Lower lobe of right lung (tissue), 2 donors: ENCODE measurements around the gene COL7A1. TPM values are rescaled to one million over a fixed set of nuclear protein-coding genes. Genes with fewer than 3 reads are reported as not detected.
A peak's percentile ranks its signal among the peaks of the same experiment; 100 is the strongest.

Source experiments
- ATAC-seq, 2 donors: fragments of 200-7000 bp; cut with Tn5 transposase; one replicate each; pipeline ENCODE4 v1.9.1; 2020 to 2022; ENCODE audit warnings: mild to moderate bottlenecking in 2 of 2, moderate library complexity in 2 of 2
- DNase-seq: peaks from one replicate; pipeline ENCODE4 v3.0.0-alpha.2; 2020
- H3K27ac ChIP-seq: fragments of 200-600 bp; one replicate; pipeline ENCODE4 v1.8.0; 2022
- H3K27me3 ChIP-seq: fragments of 200-600 bp; one replicate; pipeline ENCODE4 v1.8.0; 2022; ENCODE audit warnings: low read depth
- H3K36me3 ChIP-seq: fragments of 200-600 bp; one replicate; pipeline ENCODE4 v1.8.0; 2022; ENCODE audit warnings: mild to moderate bottlenecking
- H3K4me1 ChIP-seq: fragments of 200-600 bp; one replicate; pipeline ENCODE4 v1.8.0; 2022
- H3K4me3 ChIP-seq: fragments of 200-600 bp; one replicate; pipeline ENCODE4 v1.8.0; 2022; ENCODE audit warnings: mild to moderate bottlenecking
- H3K9me3 ChIP-seq: fragments of 200-600 bp; one replicate; pipeline ENCODE4 v1.8.0; 2022
- intact Hi-C: fragments of 100-400 bp; cut with DNase I; formaldehyde crosslinking; loops from one replicate; pipeline ENCODE4 v1.11.0; 2022
- total RNA-seq: library from RNA; stranded (reverse); fragmentation: NEBNext Ultra II Directional; extraction: Animal tissue kit (Norgen Biotek cat#: 25700); gene quantifications from one replicate; pipeline ENCODE4 v1.2.1, GENCODE V29; 2021
- TF ChIP-seq, protein P1 (sequence below): fragments of 200-600 bp; IDR thresholded peaks from one replicate; pipeline ENCODE4 v1.8.0; 2022; ENCODE audit warnings: antibody characterized with exemption, mild to moderate bottlenecking
- donor health status: DM: no; HTN: yes; CAD: no; lungs with severe emphysema.

The COL7A1 gene
- total RNA-seq, 1 donor from 2014 or later: 2.6 TPM

DNA sequence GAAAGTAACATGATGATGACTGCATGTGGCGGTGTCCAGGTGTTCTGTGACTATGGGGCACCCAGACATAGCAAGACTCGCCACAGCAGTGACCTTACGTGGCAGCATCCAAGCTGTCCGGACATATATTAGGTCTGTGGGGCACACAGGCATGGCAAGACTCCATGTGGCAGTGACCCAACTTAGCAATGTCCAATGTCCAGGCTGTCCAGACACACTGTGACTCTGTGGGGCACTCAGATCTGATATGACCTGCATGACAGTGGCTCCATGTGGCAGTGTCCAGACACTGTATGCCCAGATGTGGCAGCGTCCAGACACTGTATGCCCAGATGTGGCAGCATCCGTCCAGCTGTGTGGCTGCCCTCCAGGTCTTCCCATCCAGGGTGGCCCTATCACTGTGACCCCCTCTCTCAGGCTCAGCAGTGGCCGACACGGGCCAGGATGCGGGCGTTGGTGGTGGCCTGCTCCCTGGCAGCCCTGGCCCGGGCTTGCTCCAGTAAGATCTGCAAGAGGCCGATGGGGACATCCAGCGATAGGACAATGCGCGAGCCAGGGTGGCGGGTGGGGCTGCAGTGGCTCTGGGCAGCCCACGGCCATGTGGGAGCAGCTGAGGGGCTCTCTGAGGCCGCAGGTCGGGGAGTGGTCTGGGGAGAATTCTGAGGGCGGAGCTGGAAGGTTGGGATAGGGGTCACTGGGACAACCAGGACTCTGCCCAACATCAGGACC is 32.6 kb downstream of the COL7A1 start:
- Histone ChIP-seq H3K27me3 (no peaks in the 10 kb centered on the region), H3K4me3 (no peak overlapping the region), H3K36me3 (no peaks in the 10 kb centered on the region), H3K4me1 (peaks cover 37% of the 10 kb centered on the region), H3K9me3 (no peaks in the 10 kb centered on the region), H3K27ac (no peak overlapping the region)
- TF ChIP-seq, protein P1, sequence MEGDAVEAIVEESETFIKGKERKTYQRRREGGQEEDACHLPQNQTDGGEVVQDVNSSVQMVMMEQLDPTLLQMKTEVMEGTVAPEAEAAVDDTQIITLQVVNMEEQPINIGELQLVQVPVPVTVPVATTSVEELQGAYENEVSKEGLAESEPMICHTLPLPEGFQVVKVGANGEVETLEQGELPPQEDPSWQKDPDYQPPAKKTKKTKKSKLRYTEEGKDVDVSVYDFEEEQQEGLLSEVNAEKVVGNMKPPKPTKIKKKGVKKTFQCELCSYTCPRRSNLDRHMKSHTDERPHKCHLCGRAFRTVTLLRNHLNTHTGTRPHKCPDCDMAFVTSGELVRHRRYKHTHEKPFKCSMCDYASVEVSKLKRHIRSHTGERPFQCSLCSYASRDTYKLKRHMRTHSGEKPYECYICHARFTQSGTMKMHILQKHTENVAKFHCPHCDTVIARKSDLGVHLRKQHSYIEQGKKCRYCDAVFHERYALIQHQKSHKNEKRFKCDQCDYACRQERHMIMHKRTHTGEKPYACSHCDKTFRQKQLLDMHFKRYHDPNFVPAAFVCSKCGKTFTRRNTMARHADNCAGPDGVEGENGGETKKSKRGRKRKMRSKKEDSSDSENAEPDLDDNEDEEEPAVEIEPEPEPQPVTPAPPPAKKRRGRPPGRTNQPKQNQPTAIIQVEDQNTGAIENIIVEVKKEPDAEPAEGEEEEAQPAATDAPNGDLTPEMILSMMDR: no peak
- DNase-seq (no peak), ATAC-seq (no peak)
- intact Hi-C loops: no loop called here

DNA sequence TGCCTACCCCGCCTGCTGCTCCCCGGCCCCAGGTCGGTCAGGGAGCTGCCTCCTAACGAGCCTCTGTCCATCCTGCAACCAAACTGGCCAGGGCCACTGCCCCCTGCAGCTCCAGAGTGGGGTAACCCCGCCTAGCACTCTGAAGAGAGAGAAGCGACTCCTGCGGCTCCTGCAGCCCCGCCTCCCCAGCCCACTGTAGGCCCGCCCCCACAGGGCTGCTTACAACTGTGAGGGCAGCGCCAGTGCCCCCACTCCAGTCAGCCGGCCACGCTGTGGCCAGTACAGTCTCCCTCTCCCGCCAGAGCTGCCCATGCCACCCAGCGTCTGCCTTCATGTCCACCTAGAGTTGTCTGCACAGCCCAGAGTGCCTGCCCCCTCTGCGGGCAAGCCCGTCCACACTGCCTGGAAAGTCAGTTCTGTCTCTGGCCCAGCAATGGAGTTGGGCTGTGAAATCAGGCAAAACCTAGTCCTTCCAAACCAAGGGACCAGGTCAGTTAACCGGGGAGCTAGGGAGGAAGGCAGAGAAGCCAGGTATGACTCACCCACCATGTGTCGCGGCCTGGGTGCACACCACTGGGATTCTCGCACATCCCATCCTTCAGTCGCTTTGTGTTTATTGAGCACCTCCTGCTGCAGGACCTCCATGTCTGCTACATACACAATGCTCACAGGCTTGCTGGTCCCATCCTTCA is 33.9 kb downstream of the COL7A1 start:
- Histone ChIP-seq H3K4me3 (peak overlapping the region; percentile 40), H3K36me3 (no peaks in the 10 kb centered on the region), H3K27me3 (no peaks in the 10 kb centered on the region), H3K4me1 (peaks cover 43% of the 10 kb centered on the region), H3K27ac (peak overlapping the region; percentile 53), H3K9me3 (no peaks in the 10 kb centered on the region)
- intact Hi-C loops: no loop called here
- ATAC-seq (peak in 1 of 2 donors; percentile 5), DNase-seq (peak; percentile 81)
- TF ChIP-seq, protein P1: peak; percentile 24

DNA sequence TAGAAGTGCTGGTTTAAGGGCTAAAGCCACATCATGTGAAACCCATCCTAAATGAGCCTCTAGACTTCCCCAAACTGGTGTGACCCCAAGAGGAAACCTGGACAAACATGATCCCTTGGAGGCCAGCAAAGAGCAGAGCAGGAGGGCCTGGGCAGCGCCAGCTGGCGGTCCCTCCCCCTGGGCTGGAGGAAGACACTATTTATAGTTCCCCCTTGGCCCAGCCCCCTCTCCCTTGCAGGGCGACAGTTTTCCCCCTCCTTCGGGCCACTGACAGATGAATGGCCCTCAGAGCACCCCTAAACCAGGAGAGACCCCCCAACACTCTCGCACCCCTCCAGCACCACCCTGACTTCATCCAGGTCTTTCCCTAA is 34.5 kb downstream of the COL7A1 start:
- H3K36me3 ChIP-seq: no peaks in the 10 kb centered on the region
- H3K27me3 ChIP-seq: no peaks in the 10 kb centered on the region
- peak overlapping the region; percentile 40 for H3K4me3 ChIP-seq
- intact Hi-C loops: no loop called here
- peak overlapping the region; percentile 53 for H3K27ac ChIP-seq
- TF ChIP-seq, protein P1: no peak
- no peak for ATAC-seq
- DNase-seq: no peak
- no peaks in the 10 kb centered on the region for H3K9me3 ChIP-seq
- H3K4me1 ChIP-seq: peaks cover 49% of the 10 kb centered on the region

DNA sequence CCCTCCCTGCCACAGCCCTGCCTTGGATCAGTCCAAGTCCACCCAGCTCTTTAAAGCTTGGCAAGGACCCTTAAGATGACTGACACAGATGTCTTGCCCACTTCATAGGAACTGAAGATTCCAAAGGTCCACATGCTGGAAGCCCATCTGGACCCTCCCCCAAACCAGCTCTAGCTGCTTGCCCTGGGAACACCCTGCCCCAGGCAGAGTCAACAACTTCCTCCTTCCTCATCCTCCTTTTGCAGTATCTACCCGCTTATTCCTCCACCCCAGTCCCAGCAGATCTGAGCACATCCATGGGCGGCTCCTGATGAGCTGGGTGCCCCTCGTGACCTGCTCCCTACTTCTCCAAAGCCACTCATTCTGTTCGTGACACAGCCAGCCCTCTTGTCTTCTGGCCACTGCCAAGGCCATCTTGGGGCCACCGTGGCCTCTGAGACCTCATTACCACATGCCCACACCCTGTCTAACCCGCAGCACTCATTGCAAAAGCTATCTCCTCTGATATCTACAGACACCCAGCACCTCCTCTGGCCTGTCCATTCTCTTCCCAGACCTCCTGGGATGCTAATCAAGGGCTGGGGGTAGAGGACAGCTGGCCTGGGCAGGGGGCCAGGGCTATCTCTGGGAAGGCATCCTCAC is 36.5 kb downstream of the COL7A1 start:
- Histone ChIP-seq H3K27me3 (no peaks in the 10 kb centered on the region), H3K4me3 (no peak overlapping the region), H3K9me3 (no peaks in the 10 kb centered on the region), H3K4me1 (peaks cover 46% of the 10 kb centered on the region), H3K36me3 (no peaks in the 10 kb centered on the region), H3K27ac (peak overlapping the region; percentile 65)
- DNase-seq (peak; percentile 89), ATAC-seq (peak; percentile 6 to 43)
- intact Hi-C loops: loop anchor here (10.0 kb wide), 1 partner anchor 94 kb away; a partner anchor contains a TSS
- TF ChIP-seq, protein P1: no peak

DNA sequence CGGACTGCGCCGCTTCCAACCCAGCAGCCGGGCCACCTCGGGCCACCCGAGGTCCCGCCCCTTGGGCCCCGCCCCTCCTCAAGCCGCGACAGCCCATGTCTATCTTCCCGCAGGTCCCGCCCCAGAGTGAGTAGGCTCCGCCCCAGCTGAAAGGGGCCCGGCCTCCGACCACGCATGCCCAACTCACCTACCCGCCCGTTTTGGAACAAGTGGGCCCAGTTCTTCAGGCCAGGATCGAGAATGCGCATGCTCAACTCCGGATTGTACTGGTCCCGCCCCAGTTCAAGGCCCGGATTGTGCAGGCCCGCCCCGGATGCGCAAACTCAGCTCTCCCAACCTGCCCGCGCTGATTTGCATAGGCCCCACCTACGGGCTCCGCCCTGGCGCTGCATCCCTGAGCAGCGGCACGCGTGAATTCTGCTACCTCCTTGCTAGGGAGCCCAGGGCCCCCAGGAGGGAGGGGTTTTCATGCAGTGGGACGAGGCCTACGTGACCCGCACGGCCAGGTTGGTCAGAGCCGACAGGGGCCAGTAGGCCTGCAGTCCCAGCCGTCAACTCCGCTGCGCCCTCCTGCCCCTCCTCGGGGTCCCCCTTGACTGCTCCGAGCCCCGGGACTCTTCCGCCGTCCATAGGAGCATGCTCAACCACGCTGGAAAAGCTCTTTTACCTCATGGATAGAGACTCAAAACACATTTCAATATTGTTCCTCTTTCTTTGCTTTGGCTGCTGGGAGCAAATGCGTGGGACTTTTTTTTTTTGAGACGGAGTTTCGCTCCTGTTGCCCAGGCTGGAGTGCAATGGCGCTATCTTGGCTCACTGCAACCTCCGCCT is 38.1 kb downstream of the COL7A1 start, which contains the start of gene PFKFB4:
TSS of gene PFKFB4 (minus strand) at position 8 of the 831 bp plus-strand sequence. CDS start 26 bp downstream, outside the sequence.
- intact Hi-C loops: loop anchor here (10.0 kb wide), 1 partner anchor 92 kb away; a partner anchor contains a TSS
- Histone ChIP-seq H3K4me1 (peaks cover 46% of the 10 kb centered on the region), H3K27ac (peak within 1 kb of the TSS; percentile 77), H3K9me3 (no peaks in the 10 kb centered on the region), H3K4me3 (peak within 1 kb of the TSS; percentile 63), H3K27me3 (no peaks in the 10 kb centered on the region), H3K36me3 (no peaks in the 10 kb centered on the region)
- TF ChIP-seq, protein P1: no peak
- DNase-seq (peak; percentile 99), ATAC-seq (peak; percentile 94 to 95)
